Right ventricle myocardium inferior (tissue), 1 donor: Measurements from ENCODE around the gene JAZF1. TPM values are rescaled to one million over a fixed set of nuclear protein-coding genes. Genes with fewer than 3 reads are reported as not detected.
A peak's percentile ranks its signal among the peaks of the same experiment; 100 is the strongest.

Experiments
- ATAC-seq: fragments of 200-7000 bp; cut with Tn5 transposase; one replicate; pipeline ENCODE4 v1.9.1; 2020; ENCODE audit warnings: mild to moderate bottlenecking, moderate library complexity
- DNase-seq: peaks from one replicate; pipeline ENCODE4 v3.0.0; 2021; ENCODE audit errors: missing footprints
- intact Hi-C: fragments of 100-400 bp; cut with DNase I; formaldehyde crosslinking; loops from one replicate; pipeline ENCODE4 v1.11.0; 2022
- total RNA-seq: library from RNA; stranded (reverse); fragmentation: NEBNext Ultra II Directional; extraction: Animal tissue kit (Norgen Biotek cat#: 25700); gene quantifications from one replicate; pipeline ENCODE4 v1.2.1, GENCODE V29; 2021
- donor health status: DM: no; HTN: yes; CAD: no; lungs with severe emphysema.

The JAZF1 gene
- total RNA-seq, 1 donor from 2014 or later = 25.6 TPM

DNA sequence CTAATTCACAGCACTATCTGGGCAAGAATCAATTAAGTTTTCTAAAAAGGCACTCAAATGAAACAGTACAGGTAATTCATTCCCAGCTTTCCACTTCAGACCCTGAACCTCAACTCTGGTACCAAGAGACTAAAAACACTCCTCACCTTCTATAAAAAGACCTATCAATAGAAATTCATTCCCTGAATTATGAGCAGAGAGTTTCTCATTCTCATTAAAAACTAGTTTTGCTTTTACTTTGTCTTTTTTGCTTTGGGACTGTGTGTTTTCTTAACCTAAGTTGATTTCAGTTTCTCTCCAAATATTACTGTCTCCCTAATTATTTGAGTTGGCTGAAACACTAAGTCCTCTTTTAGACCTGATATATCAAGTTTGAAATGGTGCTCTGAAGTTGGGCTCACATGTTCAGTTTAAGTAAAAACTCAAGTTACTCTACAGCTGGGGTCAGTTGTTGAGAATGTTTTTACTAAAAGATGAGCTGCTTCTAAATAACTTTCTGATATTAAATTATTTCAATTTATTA lies 189.5 kb downstream of the JAZF1 start:
- no peak for ATAC-seq
- no peak for DNase-seq
- intact Hi-C loops = no loop called here

DNA sequence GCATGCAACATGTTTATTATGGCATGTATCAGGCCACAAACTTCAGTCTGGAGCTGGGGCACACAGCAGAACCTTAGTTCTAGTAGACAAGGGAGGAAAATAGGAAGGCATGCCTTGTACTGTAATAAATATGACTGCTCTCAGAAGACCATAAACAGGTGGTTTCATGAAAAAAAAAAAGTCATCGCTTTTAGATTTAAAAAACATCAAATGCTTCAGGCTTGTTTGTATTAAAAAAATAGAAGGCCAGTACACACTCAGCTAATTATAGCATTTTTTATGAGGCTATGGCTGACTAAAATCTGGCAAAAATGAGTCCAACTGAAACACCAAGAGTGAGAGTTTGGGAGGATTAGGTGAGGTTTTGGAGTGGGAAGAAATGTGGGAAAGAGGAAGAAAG lies 204.1 kb downstream of the JAZF1 start:
- intact Hi-C loops = no loop called here
- no peak for DNase-seq
- no peak for ATAC-seq

DNA sequence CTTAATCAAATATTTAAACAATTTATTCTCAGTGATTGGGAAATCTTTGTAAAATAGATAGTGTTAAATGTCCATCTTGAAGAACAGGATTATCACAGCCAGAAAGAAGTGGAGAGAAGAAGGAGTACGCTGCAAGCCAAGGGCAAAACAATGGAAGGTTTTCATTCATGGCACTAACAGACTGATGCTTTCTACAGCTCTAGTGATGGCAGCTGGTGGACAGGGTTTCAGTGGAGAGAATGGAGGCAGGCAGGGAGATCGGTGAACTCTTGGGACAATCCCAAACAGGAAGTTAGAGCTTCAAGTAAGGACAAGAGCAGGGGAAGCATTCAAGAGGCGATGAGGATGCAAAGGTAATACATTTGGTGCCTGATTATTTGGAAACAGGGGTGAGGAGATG lies 207.0 kb downstream of the JAZF1 start:
- no peak for ATAC-seq
- DNase-seq = no peak
- intact Hi-C loops = no loop called here

DNA sequence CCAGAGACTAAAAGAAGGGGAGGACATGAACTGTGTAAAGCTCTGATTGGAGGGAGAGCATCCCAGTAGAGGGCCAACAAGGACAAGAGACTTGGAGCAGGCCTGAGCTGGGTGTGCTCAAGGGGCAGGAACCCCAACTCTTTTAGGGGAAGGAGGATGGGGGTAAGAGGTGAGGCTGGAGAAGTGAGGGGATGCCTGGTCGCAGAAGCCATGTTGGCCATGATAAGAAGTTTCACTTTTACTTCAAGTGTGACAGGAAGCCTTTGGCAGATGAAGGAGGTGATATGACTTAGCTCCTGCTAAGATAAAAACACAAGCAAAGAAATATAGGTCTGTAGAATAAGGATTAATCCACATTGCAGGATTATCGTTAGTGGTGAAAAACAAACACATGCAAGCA lies 208.3 kb downstream of the JAZF1 start:
- intact Hi-C loops = no loop called here
- no peak for ATAC-seq
- no peak for DNase-seq

DNA sequence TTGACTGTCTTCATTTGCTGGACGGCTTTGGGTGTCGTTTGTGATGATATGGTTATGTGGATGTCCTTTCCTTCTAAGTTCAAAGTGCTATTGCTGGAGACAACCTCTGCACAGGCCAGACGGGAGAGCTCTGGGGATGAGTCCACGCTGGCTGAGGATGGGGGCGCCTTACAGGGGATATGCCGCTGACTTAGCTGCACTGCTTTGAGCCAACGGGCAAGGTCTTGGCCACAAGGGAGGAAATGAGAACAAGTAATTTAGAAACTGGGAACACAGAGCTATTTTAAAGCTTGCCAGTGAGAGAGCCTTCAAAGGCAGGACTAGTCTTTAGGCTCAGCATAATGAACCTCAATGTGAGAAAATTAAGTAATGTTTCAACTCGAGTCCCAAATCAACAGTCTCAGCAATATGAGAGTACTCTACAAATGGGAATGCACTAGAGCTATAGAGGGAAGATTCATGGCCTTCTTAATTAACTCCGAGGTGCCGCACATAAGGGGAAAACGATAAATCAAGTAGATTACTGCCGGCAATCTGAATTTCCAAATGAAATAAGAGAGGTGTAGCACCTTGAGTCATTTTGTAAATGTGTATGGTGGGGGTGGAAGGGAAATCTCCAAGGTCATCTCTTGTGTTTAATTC lies 209.3 kb downstream of the JAZF1 start:
- intact Hi-C loops = no loop called here
- ATAC-seq (no peak), DNase-seq (peak; percentile 53)

DNA sequence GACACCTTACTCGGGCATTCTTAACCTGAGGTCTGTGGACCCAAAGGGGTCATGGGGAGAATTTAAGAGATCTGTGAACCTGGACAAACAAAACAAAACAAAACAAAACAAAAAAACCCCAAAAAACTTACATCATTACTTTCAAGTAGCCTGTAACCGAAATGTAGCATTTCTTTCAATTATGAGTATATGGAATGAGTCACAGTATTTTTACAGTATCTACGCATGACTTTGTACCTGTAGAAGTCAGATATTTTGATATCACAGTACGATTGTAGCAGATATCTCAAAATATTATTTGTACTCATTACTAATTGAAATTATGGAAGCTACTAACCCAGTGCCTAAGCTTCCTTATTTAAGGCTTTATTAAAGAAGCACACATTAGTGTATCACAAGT lies 210.2 kb downstream of the JAZF1 start:
- intact Hi-C loops = no loop called here
- ATAC-seq (no peak), DNase-seq (no peak)

DNA sequence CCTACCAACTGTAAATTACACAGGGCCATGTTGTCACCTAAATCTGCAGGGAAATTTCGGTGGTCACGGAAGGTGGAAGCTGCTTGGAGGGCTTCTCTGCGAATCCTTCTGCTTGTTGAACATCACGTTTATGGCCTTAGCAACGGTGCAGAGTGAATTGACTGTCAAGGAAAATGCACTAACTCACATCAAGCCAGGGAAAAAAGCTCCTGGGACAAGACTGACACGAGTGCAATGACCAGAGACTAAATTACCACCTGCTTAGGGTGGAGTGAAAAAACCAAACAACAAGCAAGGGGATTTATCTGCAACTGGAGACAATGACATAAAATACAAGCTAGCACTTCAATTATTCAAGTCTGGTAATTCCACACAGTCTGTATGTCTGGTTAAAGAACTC lies 211.2 kb downstream of the JAZF1 start:
- ATAC-seq (no peak), DNase-seq (no peak)
- intact Hi-C loops = no loop called here

DNA sequence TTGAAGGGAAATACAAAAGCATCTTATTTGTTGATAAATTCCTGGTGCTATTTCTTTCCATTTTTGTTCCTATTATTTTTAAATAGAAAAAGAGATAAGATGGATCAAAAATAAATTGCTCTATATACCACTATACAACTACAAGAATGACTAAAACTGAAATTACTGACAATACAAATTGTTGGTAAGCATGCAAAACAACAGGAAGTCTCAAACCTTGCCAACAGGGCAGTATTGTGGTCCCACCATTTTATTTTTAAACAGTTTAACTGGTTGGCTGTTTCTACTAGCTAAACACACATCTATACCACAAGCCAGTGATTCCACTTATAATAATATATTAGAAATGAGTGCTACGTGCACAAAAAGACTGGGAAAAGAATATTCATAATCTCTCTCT lies 213.0 kb downstream of the JAZF1 start:
- ATAC-seq = no peak
- DNase-seq = no peak
- intact Hi-C loops = no loop called here

DNA sequence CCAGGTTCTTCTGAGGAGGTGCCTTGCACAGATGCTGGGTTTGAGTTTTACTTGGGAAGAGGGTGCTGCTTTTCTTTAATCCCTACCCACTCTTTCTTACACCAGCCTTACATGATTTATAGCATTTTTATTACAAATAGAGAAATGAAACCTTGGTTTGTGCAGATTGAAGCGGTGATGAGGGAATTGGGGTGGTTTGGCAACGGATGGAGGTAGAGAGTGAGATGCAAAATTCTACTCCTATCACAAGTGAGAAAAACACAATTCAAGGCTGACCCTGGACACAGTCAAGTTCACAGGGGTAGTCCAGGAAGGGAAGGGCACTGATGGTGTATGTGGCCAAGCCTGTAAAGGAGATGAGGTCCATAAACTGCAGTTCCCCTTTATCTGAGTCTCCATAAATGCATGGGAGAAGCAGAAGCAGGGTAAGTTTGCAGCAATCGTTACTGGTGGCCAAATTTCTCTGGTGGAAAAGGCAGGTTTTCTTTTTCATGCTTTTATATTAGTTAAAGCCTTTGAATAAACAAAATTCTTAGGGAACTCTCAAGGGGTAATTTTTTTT lies 214.3 kb downstream of the JAZF1 start:
- DNase-seq = no peak
- intact Hi-C loops = no loop called here
- ATAC-seq = no peak

DNA sequence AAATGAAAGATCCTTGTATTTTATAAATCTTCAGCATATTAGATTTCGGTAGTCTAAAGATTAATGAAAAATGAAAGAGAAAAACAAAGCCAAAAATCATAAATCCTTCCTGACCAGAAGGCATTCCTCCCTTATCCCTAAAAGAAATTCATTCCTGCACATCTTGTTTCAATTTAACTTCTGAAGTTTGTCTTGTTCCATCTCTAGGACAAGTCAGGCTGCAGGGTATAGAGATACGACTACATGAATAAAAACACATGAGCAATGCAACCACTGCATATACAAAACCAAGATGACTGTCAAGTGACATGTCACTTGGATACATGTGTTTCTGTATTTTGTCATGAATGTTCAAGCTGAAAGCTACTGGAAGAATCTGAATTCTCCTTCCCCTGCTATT lies 214.9 kb downstream of the JAZF1 start:
- DNase-seq (no peak), ATAC-seq (no peak)
- intact Hi-C loops = no loop called here

DNA sequence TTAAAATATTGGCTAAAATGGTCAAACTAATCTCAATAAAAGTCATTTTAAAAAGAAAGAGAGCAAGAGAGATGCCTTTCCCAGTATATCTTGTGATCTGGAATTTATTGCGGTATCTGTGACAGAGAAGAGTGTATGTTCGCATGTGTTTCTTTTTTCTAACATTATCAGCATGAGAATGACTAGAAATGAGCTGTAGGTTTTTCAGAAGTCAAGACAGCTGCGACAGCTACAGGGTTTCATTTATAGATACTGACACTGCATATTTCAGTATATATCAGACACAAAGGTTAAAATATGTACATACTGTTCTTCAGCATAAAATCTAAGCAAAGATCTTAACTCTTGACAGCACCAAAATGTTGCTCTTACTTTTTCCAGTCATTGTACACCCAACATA lies 215.8 kb downstream of the JAZF1 start:
- ATAC-seq (no peak), DNase-seq (no peak)
- intact Hi-C loops = no loop called here

DNA sequence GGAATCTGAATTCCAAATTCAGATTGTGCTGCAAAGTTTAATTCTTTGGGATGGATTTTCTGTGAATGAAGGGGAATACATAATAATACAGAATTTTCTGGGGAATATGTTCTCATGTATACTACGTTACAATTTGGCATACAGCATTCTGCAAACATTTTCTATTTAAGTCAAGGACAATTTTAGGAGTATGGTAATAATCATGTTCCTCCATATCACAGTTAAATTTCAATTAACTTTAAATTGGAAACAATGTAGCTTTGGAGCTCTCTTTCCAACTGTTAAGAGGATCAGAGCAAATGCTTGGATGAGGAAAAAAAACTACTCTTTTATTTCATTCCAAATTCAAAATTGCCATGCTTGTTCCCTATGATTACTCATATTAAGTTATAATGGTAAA lies 217.5 kb downstream of the JAZF1 start:
- ATAC-seq (no peak), DNase-seq (no peak)
- intact Hi-C loops = no loop called here

DNA sequence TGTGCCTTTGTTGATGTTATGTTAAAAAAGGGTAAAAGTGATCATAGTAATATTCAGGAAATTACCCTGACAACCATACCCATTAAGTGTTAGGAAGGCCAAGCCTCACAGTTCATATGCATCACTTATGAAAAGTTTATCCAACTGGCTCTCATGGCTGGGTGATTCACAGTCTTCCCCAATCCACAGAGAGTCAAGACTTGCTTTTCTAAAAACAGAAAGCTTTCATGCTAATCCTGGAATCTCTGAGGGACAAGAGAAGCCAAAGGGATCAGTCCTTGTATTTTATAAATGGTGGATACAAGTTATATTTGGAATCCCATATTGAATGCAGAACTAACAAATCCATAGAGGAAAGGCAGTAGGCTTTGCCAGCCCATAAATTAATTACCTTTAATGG lies 218.3 kb downstream of the JAZF1 start:
- intact Hi-C loops = no loop called here

DNA sequence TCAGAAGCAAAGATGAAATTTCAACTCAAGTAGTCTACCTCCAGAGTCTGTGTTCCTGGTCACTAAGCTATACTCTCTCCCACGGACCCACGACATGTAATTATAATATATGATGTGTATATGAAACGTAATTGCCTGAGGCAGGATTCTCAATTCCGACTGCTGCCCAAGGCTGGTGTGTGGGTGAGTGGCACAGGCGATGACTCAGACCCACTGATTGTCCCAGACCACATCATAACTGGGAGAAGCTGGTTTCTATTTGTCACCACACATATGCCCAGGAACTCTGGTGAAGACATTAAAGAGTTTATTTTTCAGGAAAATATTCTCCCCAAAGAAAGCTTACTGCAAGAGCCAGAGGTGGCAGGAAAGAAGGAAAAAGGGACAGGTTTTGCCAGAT lies 219.3 kb downstream of the JAZF1 start:
- no peak for DNase-seq
- intact Hi-C loops = no loop called here
- no peak for ATAC-seq

More for the DNA sequence above, 218.3 kb downstream of the JAZF1 start:
- DNase-seq (no peak), ATAC-seq (no peak)

DNA sequence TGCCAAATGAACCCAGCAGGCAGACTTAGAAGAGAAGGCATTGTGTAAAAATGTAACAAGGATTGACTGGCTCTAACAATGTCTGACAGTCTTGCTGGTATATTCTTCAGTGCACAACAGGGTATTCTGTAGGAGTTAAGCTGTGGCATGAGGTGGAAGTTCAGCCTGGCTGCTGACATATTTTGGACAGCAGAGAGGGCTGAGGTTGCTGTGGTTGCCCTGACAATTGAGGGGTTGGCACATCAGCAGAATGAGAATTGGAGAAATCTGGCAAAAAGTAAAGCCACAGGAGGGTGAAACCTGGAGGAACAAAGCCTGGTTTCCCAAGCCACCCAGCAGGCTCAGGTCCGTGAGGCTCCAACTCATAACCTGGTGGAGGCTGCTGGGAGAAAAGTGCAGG lies 220.2 kb downstream of the JAZF1 start:
- DNase-seq = no peak
- intact Hi-C loops = no loop called here
- no peak for ATAC-seq

DNA sequence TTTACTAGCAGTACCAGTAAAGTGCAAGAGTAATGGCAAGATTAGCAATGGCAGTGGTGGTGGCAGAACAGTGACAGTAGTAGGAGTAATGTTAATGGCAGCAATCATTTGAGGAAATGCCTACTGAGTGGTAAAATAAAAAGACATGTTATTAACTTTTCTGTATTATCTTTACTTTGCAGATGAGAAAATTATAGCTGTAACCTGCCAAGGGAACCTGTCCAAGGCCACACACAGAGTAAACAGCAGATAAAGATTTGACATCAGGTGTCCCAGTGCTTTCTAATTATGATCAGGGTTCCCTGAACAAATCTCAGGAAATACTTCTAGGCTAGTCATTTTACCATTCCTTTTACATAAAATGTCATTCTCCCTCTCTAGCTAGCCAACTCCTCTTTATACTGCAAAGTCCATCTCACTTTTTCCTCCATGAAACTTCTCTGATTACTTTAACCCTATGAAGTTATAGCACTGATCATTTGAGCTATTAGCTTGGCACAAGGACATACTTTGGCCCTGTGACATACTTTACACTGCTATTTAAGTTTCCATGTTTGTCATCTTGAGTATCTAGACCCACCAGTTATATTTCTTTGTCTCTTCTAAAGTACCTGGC lies 221.6 kb downstream of the JAZF1 start:
- no peak for DNase-seq
- intact Hi-C loops = no loop called here
- no peak for ATAC-seq

DNA sequence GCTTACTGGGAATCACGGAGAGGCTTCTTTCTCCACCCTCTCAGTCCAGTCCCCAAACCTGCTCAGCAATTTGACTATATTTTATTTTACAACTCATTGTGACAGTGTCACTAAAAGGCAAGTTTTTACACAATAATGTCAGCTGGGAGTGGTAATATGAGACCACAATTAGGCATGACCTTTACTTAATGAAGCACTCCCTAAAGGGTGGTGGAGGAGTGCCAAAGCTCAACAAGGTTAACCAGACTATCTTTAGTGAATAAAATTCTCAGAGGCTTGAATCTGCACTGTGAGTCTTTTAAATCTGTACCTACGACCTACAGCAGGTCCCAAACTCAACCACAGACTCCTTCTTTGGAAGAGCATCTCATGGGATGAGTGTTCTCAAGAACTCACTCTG lies 225.0 kb downstream of the JAZF1 start:
- DNase-seq = no peak
- intact Hi-C loops = no loop called here
- no peak for ATAC-seq

DNA sequence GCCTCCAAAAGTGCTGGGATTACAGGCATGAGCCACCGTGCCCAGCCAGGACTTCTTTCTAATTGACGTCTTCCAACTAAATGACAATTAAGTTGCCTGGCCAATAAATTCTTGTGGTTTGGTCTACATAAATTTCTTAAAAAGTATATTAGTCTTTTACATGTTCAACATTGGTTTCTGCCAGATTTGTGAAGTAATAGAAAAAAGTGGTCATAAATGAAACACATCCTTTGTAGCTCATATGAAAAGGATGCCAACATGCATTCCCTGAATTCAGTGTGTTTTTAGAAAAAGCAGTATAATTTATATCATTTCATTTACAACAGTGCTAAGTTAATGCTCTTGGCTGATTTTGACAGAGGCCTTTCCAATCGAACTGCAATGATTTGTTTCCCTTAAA lies 225.6 kb downstream of the JAZF1 start:
- intact Hi-C loops = no loop called here
- ATAC-seq = no peak
- DNase-seq = no peak

DNA sequence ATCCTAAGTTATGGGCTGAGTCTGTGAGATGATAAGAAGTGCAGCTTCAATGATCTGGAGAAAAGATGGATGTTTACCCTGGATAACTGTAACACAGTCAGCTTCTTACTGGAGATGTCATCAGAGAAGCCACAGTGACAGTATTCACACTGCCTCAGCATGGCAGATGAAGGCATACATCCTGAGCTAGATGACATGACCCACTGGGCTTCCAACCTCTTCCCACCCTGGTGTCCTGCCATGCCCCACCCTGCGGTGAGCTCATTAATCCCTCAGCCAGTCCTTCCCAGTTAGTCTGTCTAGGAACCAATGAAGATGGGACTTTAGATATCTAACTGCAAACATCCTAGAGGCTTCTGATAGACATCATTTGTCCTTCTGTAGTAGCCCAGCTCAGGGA lies 226.8 kb downstream of the JAZF1 start:
- DNase-seq (no peak), ATAC-seq (no peak)
- intact Hi-C loops = no loop called here

DNA sequence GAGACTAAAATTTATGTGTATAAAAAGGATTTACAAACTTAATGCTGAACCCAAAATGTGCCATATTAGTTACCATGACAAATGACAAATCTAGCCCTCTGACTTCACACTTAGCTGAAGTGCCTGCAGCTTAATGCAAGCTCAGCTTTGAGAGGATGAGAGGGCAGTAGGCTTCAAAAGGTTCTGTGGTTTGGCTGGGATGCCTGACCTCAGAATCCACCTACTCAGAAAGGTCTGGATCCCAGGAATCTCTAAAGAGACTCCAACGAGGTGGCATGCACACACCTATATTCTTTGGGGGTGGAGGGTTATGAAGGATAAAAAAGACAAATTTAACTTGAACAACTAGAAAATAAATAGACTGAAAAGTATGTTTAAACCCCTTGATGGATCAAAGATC lies 227.2 kb downstream of the JAZF1 start:
- ATAC-seq (no peak), DNase-seq (no peak)
- intact Hi-C loops = no loop called here
